Lung (tissue), 12 donors: ENCODE data around the gene ACTN4. TPM values are rescaled to one million over a fixed set of nuclear protein-coding genes. Genes with fewer than 3 reads are reported as not detected.

Experiments
- ATAC-seq: fragments of 200-7000 bp; cut with Tn5 transposase; one replicate; pipeline ENCODE4 v1.9.1; 2020; ENCODE audit warnings: moderate number of reproducible peaks; ENCODE audit not compliant: insufficient read depth, low FRiP score
- DNase-seq, 3 donors: peaks; one replicate each; pipeline ENCODE4 v3.0.0-alpha.2; 2013 to 2017
- H3K27ac ChIP-seq, 2 donors: one replicate each; pipeline ENCODE4 v1.5.1; 2013; ENCODE audit warnings: mild to moderate bottlenecking in 2 of 2, moderate library complexity in 2 of 2, control low read depth in 1 of 2, inconsistent platforms in 1 of 2, low read depth in 1 of 2, low read length in 1 of 2
- H3K27me3 ChIP-seq, 3 donors: one replicate each; pipeline ENCODE4 v1.5.1; 2013; ENCODE audit warnings: low read length in 2 of 3; ENCODE audit not compliant: control insufficient read depth in 3 of 3, insufficient read depth in 3 of 3
- H3K36me3 ChIP-seq, 4 donors: one replicate each; pipeline ENCODE4 v1.5.1; 2013; ENCODE audit warnings: low read length in 4 of 4, mild to moderate bottlenecking in 1 of 4, moderate library complexity in 1 of 4; ENCODE audit not compliant: control insufficient read depth in 4 of 4, insufficient read depth in 4 of 4
- H3K4me1 ChIP-seq, 5 donors: one replicate each; pipeline ENCODE4 v1.5.1; 2013; ENCODE audit warnings: low read length in 5 of 5, mild to moderate bottlenecking in 2 of 5, moderate library complexity in 1 of 5; ENCODE audit not compliant: control insufficient read depth in 5 of 5, insufficient read depth in 5 of 5
- H3K4me3 ChIP-seq: one replicate; pipeline ENCODE4 v1.5.1; 2013; ENCODE audit warnings: mild to moderate bottlenecking, control low read depth, moderate library complexity
- H3K9ac ChIP-seq, 2 donors: one replicate each; pipeline ENCODE4 v1.5.1; 2013; ENCODE audit warnings: low read length in 2 of 2, control low read depth in 1 of 2; ENCODE audit not compliant: insufficient read depth in 1 of 2
- H3K9me3 ChIP-seq, 4 donors: one replicate each; pipeline ENCODE4 v1.5.1; 2013; ENCODE audit warnings: low read length in 3 of 4, mild to moderate bottlenecking in 1 of 4, moderate library complexity in 1 of 4; ENCODE audit not compliant: control insufficient read depth in 4 of 4, insufficient read depth in 3 of 4
- CTCF ChIP-seq: IDR thresholded peaks from 2 replicates; pipeline ENCODE4 v1.5.1; 2012; ENCODE audit warnings: mild to moderate bottlenecking; ENCODE audit errors: control extremely low read depth, extremely low read depth
- WGBS, 2 donors: extraction: QIAGEN DNeasy Blood & Tissue Kit; methylation state at CpG; one replicate each; pipeline ENCODE4 v1.1.7; 2013; 5-methylcytosine and 5-hydroxymethylcytosine counted together
- polyA plus RNA-seq, 2 donors: library from polyadenylated mRNA; stranded (reverse); fragments of 200-250 nt; gene quantifications; one replicate each; pipeline ENCODE4 v1.2.1, GENCODE V29; 2013
- total RNA-seq, 2 donors: library from RNA; depleted of rRNA in 1 of 2; stranded (reverse); fragments of >200 nt in 1 of 2; gene quantifications; one replicate each; pipeline ENCODE4 v1.2.1, GENCODE V29; 2014 to 2021
- donor health status: control.
- donor health status: control.
- donor health status: Bipolar disorder and iron deficiency.
- donor health status: healthy.
- donor health status: DM: yes; HTN: yes; CAD: no.

Gene ACTN4
- total and polyA plus RNA-seq, 4 donors: 229 to 552 (median 367) TPM

- no peak overlapping the region for H3K27ac ChIP-seq
- DNase-seq (no peak), ATAC-seq (no peak)
- peaks cover 3 to 84% (median 32%) of the 10 kb centered on the region in 4 donors for H3K36me3 ChIP-seq
- no peak overlapping the region for H3K9ac ChIP-seq
- no peaks in the 10 kb centered on the region for H3K27me3 ChIP-seq
- H3K9me3 ChIP-seq: no peaks in the 10 kb centered on the region
- 94% methylated on average over 11 of the region's 11 CpGs for WGBS, 2 donors
- TF ChIP-seq CTCF: no peak
- peaks cover 0 to 36% (median 12%) of the 10 kb centered on the region in 5 donors for H3K4me1 ChIP-seq
- H3K4me3 ChIP-seq: no peak overlapping the region
Measured at GRCh38 chr19:38717855-38718254, 70.4 kb downstream of the ACTN4 start.

GRCh38 chr19:38718747-38719543, 71.5 kb downstream of the ACTN4 start:
- no peak for ATAC-seq
- peaks cover 8 to 86% (median 39%) of the 10 kb centered on the region in 4 donors for H3K36me3 ChIP-seq
- H3K4me3 ChIP-seq: no peak overlapping the region
- DNase-seq: no peak
- H3K27ac ChIP-seq: peak overlapping the region; percentile 66 to 74
- TF ChIP-seq CTCF: no peak
- H3K4me1 ChIP-seq: peaks cover 0 to 31% (median under 1%) of the 10 kb centered on the region in 5 donors
- 68 to 77% methylated on average over 22 to 24 of the region's 24 CpGs for WGBS, 2 donors
- H3K9ac ChIP-seq: peak overlapping the region in 1 of 2 donors; percentile 25
- H3K27me3 ChIP-seq: no peaks in the 10 kb centered on the region
- no peaks in the 10 kb centered on the region for H3K9me3 ChIP-seq

- H3K27ac ChIP-seq: peak overlapping the region; percentile 66 to 74
- H3K9ac ChIP-seq: no peak overlapping the region
- H3K4me1 ChIP-seq: peaks cover 0 to 31% (median 0%) of the 10 kb centered on the region in 5 donors
- 74 to 76% methylated on average over 24 of the region's 24 CpGs for WGBS, 2 donors
- H3K4me3 ChIP-seq: no peak overlapping the region
- H3K36me3 ChIP-seq: peaks cover 12 to 86% (median 33%) of the 10 kb centered on the region in 4 donors
- ATAC-seq (no peak), DNase-seq (no peak)
- H3K9me3 ChIP-seq: no peaks in the 10 kb centered on the region
- H3K27me3 ChIP-seq: no peaks in the 10 kb centered on the region
- no peak for TF ChIP-seq CTCF
Measured at GRCh38 chr19:38719761-38720558, 72.5 kb downstream of the ACTN4 start.
